ENCODE measurements around the gene TMEM200A. TPM values are rescaled to one million over a fixed set of nuclear protein-coding genes. Genes with fewer than 3 reads are reported as not detected.

TMEM200A gene
- total and polyA plus RNA-seq, 2 experiments from 2014 or later = 23.0 to 32.9 TPM

DNA sequence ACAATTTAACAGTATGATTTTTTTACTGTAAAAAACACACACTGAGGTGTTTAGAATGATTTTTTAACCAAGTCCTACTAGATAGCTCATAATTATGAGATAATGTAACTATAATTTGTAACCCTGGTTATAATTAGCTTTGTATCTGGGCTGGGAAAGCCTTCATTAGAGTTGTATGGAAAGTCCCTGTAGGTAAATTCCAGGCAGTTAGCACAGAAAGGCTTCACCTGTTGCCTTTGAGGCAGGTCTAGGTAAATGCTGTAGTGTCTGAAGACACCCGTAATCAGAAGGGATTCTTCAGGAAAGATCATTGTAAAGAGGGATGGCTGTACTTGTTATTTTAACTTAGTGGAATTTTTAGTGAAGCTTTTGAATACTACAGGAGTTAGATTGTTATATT is 1.9 kb downstream of the TMEM200A start:
- Histone ChIP-seq H4K20me1 (ENCODE audit: insufficient read depth, poor library complexity, severe bottlenecking) (no peaks in the 10 kb centered on the region), H3K4me3 (peak overlapping the region; percentile 92), H3K27me3 (peaks cover 5% of the 10 kb centered on the region), H3K79me2 (peaks cover 61% of the 10 kb centered on the region), H3K27ac (peak overlapping the region; percentile 18), H2AFZ (no peak overlapping the region), H3K4me2 (peak overlapping the region; percentile 91), H3K4me1 (ENCODE audit: insufficient read depth) (peaks cover 16% of the 10 kb centered on the region), H3K9me3 (ENCODE audit: low read depth) (no peaks in the 10 kb centered on the region), H3K9me2 (replicated peaks; ENCODE audit: insufficient read depth) (no peaks in the 10 kb centered on the region), H3K36me3 (replicated peaks; ENCODE audit: insufficient read depth, low read depth) (no peaks in the 10 kb centered on the region)
- TF ChIP-seq, protein P1, sequence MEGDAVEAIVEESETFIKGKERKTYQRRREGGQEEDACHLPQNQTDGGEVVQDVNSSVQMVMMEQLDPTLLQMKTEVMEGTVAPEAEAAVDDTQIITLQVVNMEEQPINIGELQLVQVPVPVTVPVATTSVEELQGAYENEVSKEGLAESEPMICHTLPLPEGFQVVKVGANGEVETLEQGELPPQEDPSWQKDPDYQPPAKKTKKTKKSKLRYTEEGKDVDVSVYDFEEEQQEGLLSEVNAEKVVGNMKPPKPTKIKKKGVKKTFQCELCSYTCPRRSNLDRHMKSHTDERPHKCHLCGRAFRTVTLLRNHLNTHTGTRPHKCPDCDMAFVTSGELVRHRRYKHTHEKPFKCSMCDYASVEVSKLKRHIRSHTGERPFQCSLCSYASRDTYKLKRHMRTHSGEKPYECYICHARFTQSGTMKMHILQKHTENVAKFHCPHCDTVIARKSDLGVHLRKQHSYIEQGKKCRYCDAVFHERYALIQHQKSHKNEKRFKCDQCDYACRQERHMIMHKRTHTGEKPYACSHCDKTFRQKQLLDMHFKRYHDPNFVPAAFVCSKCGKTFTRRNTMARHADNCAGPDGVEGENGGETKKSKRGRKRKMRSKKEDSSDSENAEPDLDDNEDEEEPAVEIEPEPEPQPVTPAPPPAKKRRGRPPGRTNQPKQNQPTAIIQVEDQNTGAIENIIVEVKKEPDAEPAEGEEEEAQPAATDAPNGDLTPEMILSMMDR (IDR thresholded peaks at IDR 0.05; ENCODE audit: poor library complexity) = no peak
- TF ChIP-seq EZH2 (IDR thresholded peaks at IDR 0.05; ENCODE audit: borderline replicate concordance) (no peak), EZH2phosphoT487 (IDR thresholded peaks at IDR 0.05; ENCODE audit: low read depth, severe bottlenecking, unreplicated experiment) (no peak)
- WGBS (ENCODE audit: low lambda C conversion rate, missing lambda C conversion rate) = 50% methylated on average over 1 of the region's 1 CpG
- DNase-seq (ENCODE audit: low spot score) = no peak

DNA sequence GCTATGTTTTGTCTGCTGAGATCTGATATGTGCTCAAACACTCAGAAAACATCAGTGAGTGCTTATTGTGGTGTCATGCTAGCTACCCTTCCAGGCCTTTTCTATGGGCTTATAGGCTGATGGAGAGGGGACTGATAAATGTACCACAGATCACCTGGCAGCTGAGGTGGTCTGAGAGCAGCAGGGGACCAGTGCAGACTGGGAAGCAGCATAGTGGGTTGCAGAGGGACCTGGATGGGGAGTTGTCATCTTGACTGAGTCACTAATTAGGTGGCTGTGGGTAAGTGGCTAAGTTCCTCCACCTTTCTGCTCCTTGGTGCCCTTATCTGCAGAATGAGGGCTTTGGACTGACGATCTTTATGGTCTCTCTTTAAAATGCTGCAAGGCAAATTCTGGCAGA is 2.8 kb downstream of the TMEM200A start:
- no peak for DNase-seq (ENCODE audit: low spot score)
- 35% methylated on average over 1 of the region's 1 CpG for WGBS (ENCODE audit: low lambda C conversion rate, missing lambda C conversion rate)
- H3K36me3 ChIP-seq (replicated peaks; ENCODE audit: insufficient read depth, low read depth) = no peaks in the 10 kb centered on the region
- peak overlapping the region; percentile 91 for H3K4me2 ChIP-seq
- no peaks in the 10 kb centered on the region for H4K20me1 ChIP-seq (ENCODE audit: insufficient read depth, poor library complexity, severe bottlenecking)
- no peak for TF ChIP-seq EZH2phosphoT487 (IDR thresholded peaks at IDR 0.05; ENCODE audit: low read depth, severe bottlenecking, unreplicated experiment)
- no peak for TF ChIP-seq EZH2 (IDR thresholded peaks at IDR 0.05; ENCODE audit: borderline replicate concordance)
- TF ChIP-seq, protein P1 (IDR thresholded peaks at IDR 0.05; ENCODE audit: poor library complexity) = no peak
- peaks cover 5% of the 10 kb centered on the region for H3K27me3 ChIP-seq
- no peak overlapping the region for H3K27ac ChIP-seq
- no peak overlapping the region for H3K4me3 ChIP-seq
- H3K9me2 ChIP-seq (replicated peaks; ENCODE audit: insufficient read depth) = no peaks in the 10 kb centered on the region
- H3K79me2 ChIP-seq = peaks cover 69% of the 10 kb centered on the region
- H2AFZ ChIP-seq = no peak overlapping the region
- H3K4me1 ChIP-seq (ENCODE audit: insufficient read depth) = peaks cover 16% of the 10 kb centered on the region
- no peaks in the 10 kb centered on the region for H3K9me3 ChIP-seq (ENCODE audit: low read depth)

DNA sequence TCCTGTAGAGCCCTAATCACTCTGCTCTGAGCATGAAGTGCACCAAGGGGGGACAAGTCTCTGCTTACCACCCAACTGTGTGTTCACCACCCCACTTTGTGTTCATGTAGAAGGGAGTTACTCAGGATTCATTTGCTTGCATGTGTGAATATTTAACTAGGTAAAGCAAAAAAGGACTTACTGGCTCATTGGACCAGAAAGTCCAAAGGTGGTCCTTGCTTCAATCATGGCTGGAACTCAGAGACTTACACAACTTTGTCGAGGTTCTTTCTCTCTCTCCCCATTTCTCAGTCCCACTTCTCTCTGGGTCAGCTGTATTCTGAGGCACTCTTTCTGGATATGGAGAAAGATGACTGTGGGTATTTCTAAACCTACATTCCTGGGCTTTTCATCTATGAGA is 4.0 kb downstream of the TMEM200A start:
- H4K20me1 ChIP-seq (ENCODE audit: insufficient read depth, poor library complexity, severe bottlenecking) = no peaks in the 10 kb centered on the region
- no peak for DNase-seq (ENCODE audit: low spot score)
- H3K4me3 ChIP-seq = no peak overlapping the region
- peaks cover 16% of the 10 kb centered on the region for H3K4me1 ChIP-seq (ENCODE audit: insufficient read depth)
- H3K36me3 ChIP-seq (replicated peaks; ENCODE audit: insufficient read depth, low read depth) = no peaks in the 10 kb centered on the region
- TF ChIP-seq EZH2 (IDR thresholded peaks at IDR 0.05; ENCODE audit: borderline replicate concordance) (no peak), EZH2phosphoT487 (IDR thresholded peaks at IDR 0.05; ENCODE audit: low read depth, severe bottlenecking, unreplicated experiment) (no peak)
- TF ChIP-seq, protein P1 (IDR thresholded peaks at IDR 0.05; ENCODE audit: poor library complexity) = no peak
- H3K9me3 ChIP-seq (ENCODE audit: low read depth) = no peaks in the 10 kb centered on the region
- H3K27ac ChIP-seq = no peak overlapping the region
- no peaks in the 10 kb centered on the region for H3K9me2 ChIP-seq (replicated peaks; ENCODE audit: insufficient read depth)
- peaks cover 5% of the 10 kb centered on the region for H3K27me3 ChIP-seq
- H3K4me2 ChIP-seq = peak overlapping the region; percentile 91
- no peak overlapping the region for H2AFZ ChIP-seq
- H3K79me2 ChIP-seq = peaks cover 80% of the 10 kb centered on the region
- 82% methylated on average over 1 of the region's 1 CpG for WGBS (ENCODE audit: low lambda C conversion rate, missing lambda C conversion rate)
